ENCODE measurements around the gene CCDC186.

Gene CCDC186

GRCh38 chr10:114103284-114103683 lies 70.7 kb downstream of the CCDC186 start:
- no peak for DNase-seq

GRCh38 chr10:114102256-114102655 lies 71.7 kb downstream of the CCDC186 start:
- DNase-seq, result peak; percentile 30

- DNase-seq, result no peak
Measured at GRCh38 chr10:114100848-114101741, 72.9 kb downstream of the CCDC186 start.

GRCh38 chr10:114096864-114097263 lies 77.1 kb downstream of the CCDC186 start:
- no peak for DNase-seq

DNA sequence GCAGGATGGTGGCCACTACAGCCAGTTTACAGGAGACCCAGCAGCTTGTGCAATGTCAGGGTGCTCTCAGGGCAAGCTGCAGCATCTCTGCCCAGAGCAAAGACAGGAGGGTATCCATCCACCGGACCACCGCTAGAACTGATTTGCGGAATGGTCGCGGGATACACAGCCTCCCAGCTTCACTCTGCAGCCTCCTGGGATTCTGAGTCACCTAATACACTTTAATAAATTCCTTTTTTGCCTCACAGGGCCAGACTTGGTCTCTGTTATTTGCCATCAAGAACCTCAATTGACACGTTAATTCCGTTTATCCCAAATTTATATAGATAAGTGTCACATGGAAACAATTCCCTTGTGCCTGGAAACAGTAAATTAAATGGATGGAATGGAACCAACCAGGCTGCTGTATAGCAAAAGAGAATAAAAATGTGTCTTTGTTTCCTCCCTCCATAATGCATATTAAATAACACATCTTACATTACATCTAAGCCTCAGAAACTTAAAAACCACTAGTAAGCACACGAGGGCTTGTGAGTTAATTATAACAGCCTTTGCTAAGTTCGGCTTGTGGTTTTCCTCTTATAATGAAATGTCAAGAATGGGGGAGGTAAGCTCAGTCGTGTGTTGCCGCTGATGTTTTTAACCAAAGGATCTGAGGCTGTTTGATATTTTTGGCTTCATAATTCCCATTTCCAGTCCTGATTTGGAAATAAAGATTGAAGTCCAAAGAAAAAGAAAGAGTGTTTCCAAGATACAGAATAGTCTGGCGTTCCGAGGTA lies 78.3 kb downstream of the CCDC186 start:
- DNase-seq, result peak; percentile 39

DNA sequence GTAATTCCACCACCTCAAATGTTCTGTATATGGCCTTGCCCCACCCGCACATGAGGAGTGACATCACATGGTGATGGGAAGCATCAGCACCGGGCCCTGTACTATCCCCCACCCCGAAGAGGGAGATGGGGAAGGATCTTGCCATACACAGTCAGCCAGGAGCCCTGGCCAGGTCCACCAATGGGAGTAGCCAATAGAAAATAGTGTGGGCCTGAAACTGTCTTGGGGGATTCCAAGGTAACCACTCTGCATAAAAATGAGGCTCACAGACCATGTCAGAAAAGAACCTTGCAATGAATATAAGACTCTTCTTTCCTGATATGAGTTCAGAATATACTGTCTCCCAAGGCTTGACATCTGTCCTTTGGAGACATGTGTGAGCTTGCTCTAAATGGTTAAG lies 79.2 kb downstream of the CCDC186 start:
- DNase-seq, result no peak

DNA sequence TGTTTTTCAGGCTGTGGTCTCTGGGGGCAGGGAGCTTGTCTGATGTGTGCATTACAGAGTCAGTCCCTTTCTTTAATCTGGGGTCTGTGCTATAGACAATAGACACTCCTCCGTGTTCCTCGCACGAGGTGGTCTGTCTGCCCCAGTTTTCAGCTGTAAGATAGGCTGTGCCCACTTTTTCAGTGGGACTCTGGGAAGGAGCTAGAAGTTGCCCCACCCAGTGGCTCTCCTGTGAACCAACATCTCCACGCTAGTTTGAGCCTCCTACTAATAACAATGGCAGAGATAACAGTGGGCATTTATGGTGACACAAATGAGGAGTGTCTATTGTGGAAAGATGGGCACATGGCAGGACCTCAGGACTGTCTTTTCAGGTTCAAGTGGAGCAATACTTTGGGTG lies 86.3 kb downstream of the CCDC186 start:
- no peak for DNase-seq

- DNase-seq, result no peak
Measured at GRCh38 chr10:114087255-114087654, 86.7 kb downstream of the CCDC186 start.

DNA sequence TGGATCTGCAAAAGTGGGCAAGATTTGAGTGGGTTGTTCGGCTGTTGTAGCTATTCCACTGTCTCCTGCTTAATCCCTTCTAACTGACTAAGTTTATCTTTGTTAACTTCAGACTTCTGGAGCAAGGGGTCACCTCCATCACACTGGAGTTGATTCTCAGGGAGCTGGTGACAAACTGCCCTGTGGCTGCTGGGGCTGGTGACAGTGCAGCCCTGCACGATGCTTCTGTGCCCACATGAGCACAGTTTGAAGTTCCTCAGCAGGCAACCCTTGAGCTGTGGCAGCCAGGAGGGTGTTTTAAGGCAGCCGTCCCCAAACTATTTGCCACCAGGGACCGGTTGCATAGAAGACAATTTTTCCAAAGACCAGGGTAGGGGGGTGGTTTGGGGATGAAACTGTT lies 89.8 kb downstream of the CCDC186 start:
- DNase-seq, result no peak

- DNase-seq, result no peak
Measured at GRCh38 chr10:114083040-114083439, 91.0 kb downstream of the CCDC186 start.

- no peak for DNase-seq
Measured at GRCh38 chr10:114081911-114082583, 92.0 kb downstream of the CCDC186 start.

DNA sequence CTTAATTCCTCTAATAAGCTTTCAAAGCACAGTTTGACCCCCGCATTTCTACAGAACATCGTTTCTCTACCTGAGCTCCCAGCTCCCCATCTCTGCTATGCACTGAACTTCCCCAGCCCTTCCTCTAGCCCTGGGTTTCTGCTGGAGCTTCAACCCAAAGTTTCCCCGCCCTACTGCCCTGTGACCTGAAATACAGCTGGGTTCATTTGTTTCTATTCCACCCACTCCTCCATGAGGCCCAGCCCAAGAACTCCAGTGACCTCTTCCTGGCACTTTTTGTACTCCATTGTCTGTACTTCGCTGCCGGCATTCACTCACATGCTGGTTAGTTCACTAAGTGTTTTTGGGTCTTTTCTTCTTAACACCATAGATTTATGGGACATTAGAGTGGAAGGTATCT lies 94.6 kb downstream of the CCDC186 start:
- no peak for DNase-seq

DNA sequence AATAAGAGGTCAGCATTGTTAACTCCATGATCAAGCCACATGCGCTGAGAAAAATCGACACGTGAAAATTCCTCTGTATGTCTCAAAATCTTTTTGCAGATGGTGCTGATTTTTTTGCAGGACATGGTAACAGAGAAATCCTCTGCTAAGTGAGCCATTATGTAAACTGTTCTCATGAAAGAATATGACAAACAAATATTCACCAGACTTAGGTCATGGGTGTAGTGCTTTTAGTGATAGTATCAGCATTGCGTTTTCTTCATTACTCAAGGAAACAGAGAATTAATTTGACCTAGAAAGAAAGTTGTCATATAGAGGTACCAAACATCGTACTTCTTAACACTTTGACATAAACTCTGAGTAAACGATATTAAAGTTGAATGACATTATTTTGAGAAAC lies 95.7 kb downstream of the CCDC186 start:
- DNase-seq, result no peak

GRCh38 chr10:114077815-114078219 lies 96.2 kb downstream of the CCDC186 start:
- no peak for DNase-seq

DNA sequence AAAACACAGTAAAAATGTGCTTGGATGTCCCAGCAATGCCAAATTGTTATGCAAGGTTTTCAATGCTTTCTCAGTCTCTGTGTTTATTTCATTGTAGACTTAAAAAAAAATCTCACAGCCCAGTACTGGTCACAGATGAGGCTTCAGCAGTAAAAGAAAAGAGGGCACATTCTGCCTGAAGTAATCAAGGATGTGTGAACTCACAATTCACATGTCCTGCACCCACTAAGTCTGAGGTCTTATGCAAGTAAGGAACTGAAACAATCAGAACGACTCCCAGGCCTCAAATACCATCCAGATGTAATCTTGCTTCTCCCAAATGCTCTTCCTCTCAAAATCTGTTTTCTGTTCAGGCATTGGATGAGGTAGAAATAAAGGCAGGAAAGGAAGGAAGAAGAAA lies 96.7 kb downstream of the CCDC186 start:
- DNase-seq, result no peak

DNA sequence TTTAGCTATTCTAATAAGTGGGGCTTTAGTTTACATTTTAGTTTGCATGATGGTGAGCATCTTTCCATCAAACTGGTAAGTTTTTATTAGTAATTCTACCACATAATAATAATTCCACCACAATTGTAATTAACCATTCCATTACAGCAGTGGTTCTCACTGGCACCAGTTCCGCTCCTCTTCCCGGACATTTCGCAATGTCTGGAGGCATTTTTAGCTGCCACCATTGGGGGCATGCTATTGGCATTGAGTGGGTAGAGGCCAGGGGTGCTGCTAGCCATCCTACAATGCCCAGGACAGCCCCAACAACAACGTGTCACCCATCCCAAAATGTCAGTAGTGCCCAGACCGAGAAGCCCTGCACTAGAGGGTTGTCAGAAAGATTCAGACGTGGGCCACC lies 98.9 kb downstream of the CCDC186 start:
- no peak for DNase-seq

- no peak for DNase-seq
Measured at GRCh38 chr10:114073395-114074186, 100.4 kb downstream of the CCDC186 start.

DNA sequence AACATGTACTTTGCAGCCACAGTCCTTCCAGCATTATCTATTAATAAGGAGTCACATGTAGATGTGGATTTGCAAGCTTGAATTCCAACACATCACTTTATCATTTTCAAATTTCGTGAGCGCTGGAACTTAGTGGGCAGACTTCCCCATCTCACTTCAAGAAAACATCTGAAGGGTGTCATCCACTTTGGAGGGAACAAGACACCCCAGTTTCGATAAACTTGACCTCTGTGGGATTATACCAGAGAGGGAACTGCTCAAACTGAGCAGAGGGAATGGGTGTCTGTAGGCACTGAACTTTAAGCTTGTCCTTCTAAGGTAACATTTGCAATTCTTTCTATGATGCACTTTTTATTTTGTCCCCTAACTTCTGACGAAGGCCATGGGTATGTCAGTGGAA lies 102.8 kb downstream of the CCDC186 start:
- DNase-seq, result no peak
